Neural progenitor cell (in vitro differentiated cells): ENCODE measurements around the gene PKD1L1. TPM values are rescaled to one million over a fixed set of nuclear protein-coding genes. Genes with fewer than 3 reads are reported as not detected.

ENCODE experiments used
- DNase-seq: peaks from one replicate; pipeline ENCODE4 v3.0.0-alpha.2; 2016; ENCODE audit warnings: low spot score
- H2AFZ ChIP-seq: fragments of 200-600 bp; sonication (generic); replicated peaks from 2 replicates; pipeline ENCODE4 v1.6.1; 2016; ENCODE audit warnings: antibody characterized with exemption
- H3F3A ChIP-seq: fragments of 200-600 bp; sonication (generic); 2 replicates; pipeline ENCODE4 v1.6.1; 2016; ENCODE audit warnings: antibody characterized with exemption, low read depth
- H3K27ac ChIP-seq: fragments of 200-600 bp; sonication (generic); 2 replicates; pipeline ENCODE4 v1.5.1; 2016; ENCODE audit warnings: mild to moderate bottlenecking
- H3K27me3 ChIP-seq: fragments of 200-600 bp; sonication (generic); 2 replicates; pipeline ENCODE4 v1.6.1; 2016; ENCODE audit warnings: mild to moderate bottlenecking, moderate library complexity
- H3K36me3 ChIP-seq: fragments of 200-600 bp; sonication (generic); 2 replicates; pipeline ENCODE4 v1.5.1; 2016
- H3K4me1 ChIP-seq: fragments of 200-600 bp; sonication (generic); 2 replicates; pipeline ENCODE4 v1.6.1; 2016; ENCODE audit warnings: mixed run types
- H3K4me2 ChIP-seq: fragments of 200-600 bp; sonication (generic); 2 replicates; pipeline ENCODE4 v1.6.1; 2016
- H3K4me3 ChIP-seq: fragments of 200-600 bp; sonication (generic); 2 replicates; pipeline ENCODE4 v1.5.1; 2016
- H3K79me2 ChIP-seq: fragments of 200-600 bp; sonication (generic); 2 replicates; pipeline ENCODE4 v1.6.1; 2016; ENCODE audit warnings: low read depth
- H3K9ac ChIP-seq: fragments of 200-600 bp; sonication (generic); 2 replicates; pipeline ENCODE4 v1.6.1; 2016
- H3K9me3 ChIP-seq: fragments of 200-600 bp; sonication (generic); 2 replicates; pipeline ENCODE4 v1.5.1; 2016; ENCODE audit warnings: low read depth
- H4K20me1 ChIP-seq: fragments of 200-600 bp; sonication (generic); 2 replicates; pipeline ENCODE4 v1.6.1; 2016; ENCODE audit warnings: low read depth
- H3K27ac Mint-ChIP-seq: 3 replicates; pipeline ENCODE4 v1.8.0; 2021; ENCODE audit warnings: mixed read lengths
- H3K27me3 Mint-ChIP-seq: 2 replicates; pipeline ENCODE4 v1.8.0; 2022; ENCODE audit warnings: low read depth, mild to moderate bottlenecking, inconsistent platforms, moderate library complexity, mixed read lengths; ENCODE audit not compliant: insufficient read depth
- H3K36me3 Mint-ChIP-seq: 3 replicates; pipeline ENCODE4 v1.8.0; 2021; ENCODE audit warnings: mixed read lengths
- H3K4me1 Mint-ChIP-seq: 3 replicates; pipeline ENCODE4 v1.8.0; 2021; ENCODE audit warnings: mixed read lengths
- H3K4me3 Mint-ChIP-seq: 3 replicates; pipeline ENCODE4 v1.8.0; 2021; ENCODE audit warnings: mild to moderate bottlenecking, moderate library complexity, mixed read lengths
- H3K9me3 Mint-ChIP-seq: 3 replicates; pipeline ENCODE4 v1.8.0; 2020; ENCODE audit warnings: mixed read lengths
- CTCF ChIP-seq: fragments of 200-600 bp; sonication (generic); IDR thresholded peaks from 2 replicates; pipeline ENCODE4 v1.5.1; 2017; ENCODE audit warnings: antibody characterized with exemption, mild to moderate bottlenecking
- EZH2 ChIP-seq: fragments of 200-600 bp; sonication (generic); IDR thresholded peaks from 2 replicates; pipeline ENCODE4 v1.6.1; 2017; ENCODE audit warnings: antibody characterized with exemption, mild to moderate bottlenecking, moderate library complexity
- EZH2phosphoT487 ChIP-seq: fragments of 200-600 bp; sonication (generic); IDR thresholded peaks from 2 replicates; pipeline ENCODE4 v1.6.1; 2017; ENCODE audit warnings: antibody characterized with exemption
- total RNA-seq: library from RNA; depleted of rRNA; stranded (reverse); fragments of >200 nt; gene quantifications from 2 replicates; pipeline ENCODE4 v1.2.3, GENCODE V29; 2015; ENCODE audit warnings: low replicate concordance

Gene PKD1L1
- total RNA-seq, 1 donor from 2014 or later, result 0.07 TPM

DNA sequence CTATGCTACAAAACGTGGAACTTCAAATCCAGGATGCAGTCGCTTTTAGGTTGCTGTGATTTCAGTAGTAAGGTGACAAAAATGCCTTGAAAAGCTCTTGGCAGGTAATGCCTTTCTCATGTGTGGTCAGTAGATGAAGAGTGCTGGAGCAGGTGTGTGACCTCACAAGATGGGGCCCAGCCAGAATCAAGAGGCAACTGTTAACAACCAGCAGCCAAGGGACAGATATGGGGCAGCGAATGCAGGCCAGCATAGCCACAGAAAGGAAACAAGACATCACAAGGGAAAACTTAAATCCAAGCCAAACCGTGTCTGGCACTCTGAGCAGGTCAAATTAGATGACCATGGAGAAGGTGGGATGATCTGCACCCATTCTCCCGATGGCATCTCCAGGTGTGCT, 18.9 kb upstream of the PKD1L1 start:
- Histone ChIP-seq H3K9ac (no peak overlapping the region), H3F3A (no peaks in the 10 kb centered on the region), H3K27ac (no peak overlapping the region), H3K4me1 (peaks cover 11% of the 10 kb centered on the region), H3K4me3 (no peak overlapping the region), H3K27me3 (no peaks in the 10 kb centered on the region), H2AFZ (no peak overlapping the region), H4K20me1 (no peaks in the 10 kb centered on the region), H3K9me3 (no peaks in the 10 kb centered on the region), H3K79me2 (peaks cover 10% of the 10 kb centered on the region), H3K4me2 (no peak overlapping the region), H3K36me3 (peaks cover 8% of the 10 kb centered on the region)
- H3K27ac Mint-ChIP-seq, result no peak overlapping the region
- TF ChIP-seq CTCF (no peak), EZH2phosphoT487 (no peak), EZH2 (no peak)
- H3K36me3 Mint-ChIP-seq, result peaks cover 40% of the 10 kb centered on the region
- no peak for DNase-seq
- no peaks in the 10 kb centered on the region for H3K27me3 Mint-ChIP-seq
- H3K4me1 Mint-ChIP-seq, result peaks cover 12% of the 10 kb centered on the region
- no peak overlapping the region for H3K4me3 Mint-ChIP-seq
- H3K9me3 Mint-ChIP-seq, result no peaks in the 10 kb centered on the region

DNA sequence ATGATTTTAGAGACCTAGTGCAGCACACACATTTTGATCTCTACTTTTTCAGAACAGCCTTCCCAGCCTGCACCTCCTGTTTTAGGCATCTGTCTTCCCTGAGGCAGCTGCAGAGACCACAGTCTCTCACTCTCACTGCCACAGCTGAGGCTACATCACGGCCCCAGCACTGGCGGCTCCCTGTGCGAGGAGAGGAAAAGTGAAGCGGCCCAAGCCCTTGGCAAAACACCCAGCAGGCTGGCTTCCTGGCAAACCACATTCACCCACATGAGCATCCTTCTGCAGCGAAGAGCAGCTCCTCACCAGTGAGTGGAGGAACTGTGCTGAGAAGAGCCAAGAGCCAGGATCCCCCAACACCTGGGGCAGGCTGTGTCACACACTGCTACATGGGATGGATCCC, 17.2 kb upstream of the PKD1L1 start:
- Histone ChIP-seq H3K27ac (no peak overlapping the region), H3K36me3 (peaks cover 17% of the 10 kb centered on the region), H3K4me1 (peaks cover 11% of the 10 kb centered on the region), H3F3A (no peaks in the 10 kb centered on the region), H3K9me3 (no peaks in the 10 kb centered on the region), H3K4me3 (no peak overlapping the region), H3K27me3 (no peaks in the 10 kb centered on the region), H3K79me2 (peaks cover 10% of the 10 kb centered on the region), H3K4me2 (no peak overlapping the region), H4K20me1 (no peaks in the 10 kb centered on the region), H2AFZ (no peak overlapping the region), H3K9ac (no peak overlapping the region)
- no peak for DNase-seq
- no peak overlapping the region for H3K27ac Mint-ChIP-seq
- H3K9me3 Mint-ChIP-seq, result peaks cover 3% of the 10 kb centered on the region
- H3K4me1 Mint-ChIP-seq, result peaks cover 12% of the 10 kb centered on the region
- TF ChIP-seq EZH2, result no peak
- no peak for TF ChIP-seq CTCF
- TF ChIP-seq EZH2phosphoT487, result no peak
- H3K36me3 Mint-ChIP-seq, result peaks cover 50% of the 10 kb centered on the region
- H3K27me3 Mint-ChIP-seq, result no peaks in the 10 kb centered on the region
- no peak overlapping the region for H3K4me3 Mint-ChIP-seq

DNA sequence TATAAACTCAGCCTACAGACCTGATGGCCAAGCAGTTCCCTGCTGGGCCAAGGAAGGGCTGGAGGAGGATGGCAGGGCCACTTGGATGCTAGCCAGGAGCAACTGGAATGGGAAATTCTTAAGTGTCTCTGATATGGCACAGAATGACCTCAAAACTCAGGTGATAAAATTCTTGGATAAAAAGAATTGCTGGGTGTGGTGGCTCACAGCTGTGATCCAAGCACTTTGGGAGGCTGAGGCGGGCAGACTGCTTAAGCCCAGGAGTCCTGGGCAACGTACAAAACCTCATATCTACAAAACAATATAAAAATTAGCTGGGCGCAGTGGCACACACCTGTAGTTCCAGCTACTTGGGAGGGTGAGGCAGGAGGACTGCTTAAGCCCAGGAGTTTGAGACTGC, 14.0 kb upstream of the PKD1L1 start:
- no peaks in the 10 kb centered on the region for H3F3A ChIP-seq
- no peak overlapping the region for H3K4me3 Mint-ChIP-seq
- no peaks in the 10 kb centered on the region for H3K27me3 ChIP-seq
- H3K4me3 ChIP-seq, result no peak overlapping the region
- no peaks in the 10 kb centered on the region for H3K27me3 Mint-ChIP-seq
- H3K4me1 ChIP-seq, result no peaks in the 10 kb centered on the region
- no peaks in the 10 kb centered on the region for H3K9me3 ChIP-seq
- H3K4me1 Mint-ChIP-seq, result no peaks in the 10 kb centered on the region
- H3K9me3 Mint-ChIP-seq, result peaks cover 12% of the 10 kb centered on the region
- H3K36me3 ChIP-seq, result peaks cover 12% of the 10 kb centered on the region
- no peak overlapping the region for H3K27ac Mint-ChIP-seq
- H2AFZ ChIP-seq, result no peak overlapping the region
- no peak overlapping the region for H3K27ac ChIP-seq
- DNase-seq, result no peak
- TF ChIP-seq CTCF (no peak), EZH2phosphoT487 (no peak), EZH2 (no peak)
- no peak overlapping the region for H3K9ac ChIP-seq
- no peaks in the 10 kb centered on the region for H4K20me1 ChIP-seq
- H3K79me2 ChIP-seq, result no peaks in the 10 kb centered on the region
- peaks cover 55% of the 10 kb centered on the region for H3K36me3 Mint-ChIP-seq
- H3K4me2 ChIP-seq, result no peak overlapping the region
